D721Med (cell line): Measurements from ENCODE around the gene SPSB1.

ENCODE experiments used
- DNase-seq: peaks from one replicate; pipeline ENCODE4 v3.0.0; 2011; ENCODE audit warnings: low spot score; ENCODE audit not compliant: insufficient read length
- FAIRE-seq: peaks from 2 replicates; lab custom pipeline; 2011; peaks lifted over from hg19 to GRCh38; lab: Jason Lieb, UNC
- CTCF ChIP-seq: IDR thresholded peaks from 2 replicates; pipeline ENCODE4 v1.5.1; 2012; ENCODE audit warnings: mild to moderate bottlenecking, control low read depth; ENCODE audit not compliant: insufficient read depth; ENCODE audit errors: missing control alignments

Gene SPSB1

DNA sequence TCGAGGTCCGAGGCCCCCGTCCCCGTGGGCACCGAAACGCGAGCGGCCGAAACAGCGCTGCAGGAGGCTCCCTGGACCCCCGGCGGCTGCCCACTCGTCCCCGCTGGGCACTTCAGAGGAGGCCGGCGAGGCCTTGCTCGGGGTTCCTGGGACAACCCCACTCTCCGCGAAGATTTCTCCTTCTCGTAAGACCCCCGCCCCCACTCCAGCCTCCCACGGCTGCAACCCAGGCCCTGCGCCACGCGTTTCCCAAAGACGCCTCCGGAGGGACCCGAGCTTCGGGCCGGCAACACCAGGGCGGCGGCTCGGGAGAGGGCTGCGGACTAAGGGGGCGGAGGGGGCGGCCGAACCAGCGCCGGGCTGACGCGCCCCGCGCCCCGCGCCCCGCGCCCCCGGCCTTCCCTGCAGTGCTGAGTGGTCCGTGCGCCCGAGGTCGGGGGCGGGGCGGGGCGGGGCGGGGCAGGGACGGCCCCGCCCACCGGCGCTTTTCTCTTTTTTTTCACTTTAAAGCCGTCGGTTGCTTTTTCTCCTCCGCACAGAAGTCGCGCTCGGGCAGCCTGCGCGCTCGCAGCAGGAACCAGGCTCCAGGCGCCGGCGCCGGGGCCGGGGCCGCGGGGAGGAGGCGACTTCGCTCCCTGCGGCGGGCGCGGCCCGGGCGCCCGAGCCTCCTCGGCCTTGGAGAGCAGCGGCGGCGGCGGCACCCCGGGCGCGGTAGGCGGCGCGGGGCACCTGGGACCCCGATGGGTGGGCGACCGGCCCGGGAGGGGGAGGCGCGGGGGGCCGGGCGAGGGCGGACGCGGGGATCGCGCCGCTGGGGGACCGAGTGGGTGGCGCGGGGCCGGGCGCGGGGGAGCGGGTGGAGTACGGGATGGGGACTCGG lies at the start of gene SPSB1:
SPSB1 (plus strand) TSS at position 534 of the 880 bp plus-strand sequence. CDS start 62,998 bp downstream, outside the sequence.
- DNase-seq (no peak), FAIRE-seq (no peak)
- TF ChIP-seq CTCF = no peak

DNA sequence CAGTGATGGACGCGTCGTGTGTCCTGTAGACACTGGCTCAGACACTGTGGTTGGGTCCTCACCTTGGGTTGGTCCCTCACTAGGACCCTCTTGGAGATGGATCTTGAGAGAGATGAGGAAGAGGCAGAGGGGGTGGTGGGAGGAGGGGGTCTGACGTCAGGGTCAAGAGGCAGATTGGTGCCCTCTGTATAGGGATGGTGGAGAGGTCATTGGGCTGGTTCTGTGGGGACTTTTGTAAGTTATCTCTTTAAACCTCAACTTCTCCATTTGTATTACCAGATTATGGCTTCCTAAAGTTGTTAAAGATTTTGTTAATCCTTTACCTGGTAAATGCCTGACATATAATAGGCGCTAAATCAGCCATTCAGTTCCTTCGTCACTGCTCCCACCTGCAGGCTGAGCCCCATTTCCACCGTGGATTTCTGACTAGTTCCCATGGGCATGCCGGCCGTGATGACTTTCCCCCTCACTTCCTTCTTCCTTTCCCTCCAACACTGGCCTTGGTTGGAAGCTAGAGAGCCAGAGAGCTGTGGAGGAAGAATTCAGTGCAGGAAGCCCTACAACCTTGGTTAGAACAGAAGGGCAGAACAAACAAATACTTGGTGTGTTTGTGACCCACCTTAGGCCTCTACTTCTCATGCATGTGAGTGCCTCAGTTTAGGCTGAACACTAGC lies 49.5 kb upstream of the SPSB1 start:
- TF ChIP-seq CTCF = no peak
- no peak for FAIRE-seq
- DNase-seq = no peak

DNA sequence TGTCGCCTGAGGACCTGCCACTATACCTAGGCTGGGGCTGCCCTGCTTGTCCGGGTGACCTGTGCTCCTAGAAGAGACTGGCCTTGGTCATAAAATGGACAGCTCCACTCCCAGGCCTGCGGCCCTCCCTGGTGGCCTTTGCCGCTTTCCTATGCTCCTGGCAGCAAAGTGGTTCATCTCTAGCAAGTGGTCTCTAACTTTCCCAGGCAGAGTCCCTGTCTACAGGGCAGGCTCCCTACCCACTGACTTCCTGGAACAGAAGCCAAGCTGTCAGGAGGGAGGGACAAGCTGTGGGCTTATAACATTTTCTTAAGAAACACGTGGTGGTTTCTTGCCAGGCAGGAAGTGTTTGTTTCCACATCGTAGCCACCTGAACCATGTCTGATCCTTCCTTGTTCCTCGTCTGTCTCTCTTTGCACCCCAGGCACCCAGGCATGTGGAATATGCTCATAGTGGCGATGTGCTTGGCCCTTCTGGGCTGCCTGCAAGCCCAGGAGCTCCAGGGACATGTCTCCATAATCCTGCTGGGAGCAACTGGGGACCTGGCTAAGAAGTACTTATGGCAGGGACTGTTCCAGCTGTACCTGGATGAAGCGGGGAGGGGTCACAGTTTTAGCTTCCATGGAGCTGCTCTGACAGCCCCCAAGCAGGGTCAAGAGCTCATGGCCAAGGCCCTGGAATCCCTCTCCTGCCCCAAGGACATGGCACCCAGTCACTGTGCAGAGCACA lies 48.0 kb upstream of the SPSB1 start:
- no peak for FAIRE-seq
- TF ChIP-seq CTCF = no peak
- no peak for DNase-seq

GRCh38 chr1:9245230-9245619 lies 47.5 kb upstream of the SPSB1 start:
- FAIRE-seq (no peak), DNase-seq (no peak)
- no peak for TF ChIP-seq CTCF

DNA sequence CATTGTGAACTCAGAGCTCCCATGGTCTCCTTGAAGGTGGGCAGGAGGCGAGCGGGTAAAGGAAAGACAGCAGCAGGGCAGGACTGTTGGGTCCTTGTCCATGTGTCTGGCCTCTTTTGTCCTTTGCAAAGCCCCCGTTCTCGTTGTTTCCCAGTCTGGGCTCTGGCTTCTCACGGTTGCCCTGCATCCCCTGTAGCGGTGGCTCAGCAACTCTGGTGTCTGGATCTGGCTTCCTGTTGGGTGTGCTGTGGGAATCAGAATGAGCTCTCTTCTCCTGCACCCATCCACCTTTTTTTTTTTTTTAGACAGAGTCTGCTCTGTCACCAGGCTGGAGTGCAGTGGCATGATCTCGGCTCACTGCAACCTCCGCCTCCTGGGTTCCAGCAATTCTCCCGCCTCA lies 47.0 kb upstream of the SPSB1 start:
- no peak for FAIRE-seq
- TF ChIP-seq CTCF = no peak

GRCh38 chr1:9246215-9246614 lies 46.5 kb upstream of the SPSB1 start:
- no peak for TF ChIP-seq CTCF
- DNase-seq (no peak), FAIRE-seq (no peak)

More for the DNA sequence above, 47.0 kb upstream of the SPSB1 start:
- DNase-seq = no peak
